HS-27A (cell line): ENCODE data around the gene RPL11.
"Not testable (repeated sequence)": the region's sequence is repeated elsewhere in the genome, so short reads cannot be mapped to it uniquely, and the experiment has no call there.

ENCODE experiments used
- DNase-seq: peaks from one replicate; pipeline ENCODE4 v3.0.0-alpha.2; 2012; ENCODE audit warnings: low read depth, missing footprints

RPL11 gene

DNA sequence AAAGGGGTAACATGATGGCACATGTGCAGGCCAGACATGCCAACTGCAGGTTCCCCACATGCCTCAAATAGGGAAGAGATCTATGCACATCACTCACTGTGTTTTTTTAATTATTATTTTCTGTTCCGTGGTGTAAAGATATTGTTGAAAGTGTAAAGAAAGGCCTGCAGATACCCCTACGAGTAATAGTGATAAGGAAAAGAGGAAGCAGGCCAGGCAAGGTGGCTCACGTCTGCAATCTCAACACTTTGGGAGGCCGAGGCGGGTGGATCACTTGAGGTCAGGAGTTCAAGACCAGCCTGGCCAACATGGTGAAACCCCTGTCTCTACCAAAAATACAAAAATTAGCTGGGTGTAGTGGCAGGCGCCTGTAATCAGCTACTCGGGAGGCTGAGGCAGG is 6.4 kb upstream of the RPL11 start:
- DNase-seq: not testable (repeated sequence)

DNA sequence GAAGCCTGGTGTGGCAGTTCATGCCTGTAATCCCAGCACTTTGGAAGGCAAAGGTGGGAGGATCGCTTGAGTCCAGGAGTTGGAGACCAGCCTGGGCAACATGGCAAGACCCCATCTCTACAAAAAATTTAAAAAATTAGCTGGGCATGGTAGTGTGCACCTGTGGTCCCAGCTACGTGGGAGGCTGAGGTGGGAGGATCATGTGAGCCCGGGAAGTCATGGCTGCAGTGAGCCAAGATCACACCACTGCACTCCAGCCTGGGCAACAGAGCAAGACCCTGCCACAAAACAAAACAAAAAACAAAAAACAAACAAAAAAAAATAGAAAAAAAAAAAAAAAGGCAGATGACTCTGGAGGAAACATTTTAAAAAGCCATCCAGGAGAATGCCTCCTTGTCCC is 3.9 kb upstream of the RPL11 start:
- not testable (repeated sequence) for DNase-seq

DNA sequence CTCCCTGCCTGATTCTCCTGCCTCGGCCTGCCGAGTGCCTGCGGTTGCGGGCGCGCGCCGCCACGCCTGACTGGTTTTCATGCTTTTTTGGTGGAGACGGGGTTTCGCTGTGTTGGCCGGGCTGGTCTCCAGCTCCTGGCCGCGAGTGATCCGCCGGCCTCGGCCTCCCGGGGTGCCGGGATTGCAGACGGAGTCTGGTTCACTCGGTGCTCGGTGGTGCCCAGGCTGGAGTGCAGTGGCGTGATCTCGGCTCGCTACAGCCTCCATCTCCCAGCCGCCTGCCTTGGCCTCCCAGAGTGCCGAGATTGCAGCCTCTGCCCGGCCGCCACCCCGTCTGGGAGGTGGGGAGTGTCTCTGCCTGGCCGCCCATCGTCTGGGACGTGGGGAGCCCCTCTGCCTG is 3.3 kb upstream of the RPL11 start:
- not testable (repeated sequence) for DNase-seq

DNA sequence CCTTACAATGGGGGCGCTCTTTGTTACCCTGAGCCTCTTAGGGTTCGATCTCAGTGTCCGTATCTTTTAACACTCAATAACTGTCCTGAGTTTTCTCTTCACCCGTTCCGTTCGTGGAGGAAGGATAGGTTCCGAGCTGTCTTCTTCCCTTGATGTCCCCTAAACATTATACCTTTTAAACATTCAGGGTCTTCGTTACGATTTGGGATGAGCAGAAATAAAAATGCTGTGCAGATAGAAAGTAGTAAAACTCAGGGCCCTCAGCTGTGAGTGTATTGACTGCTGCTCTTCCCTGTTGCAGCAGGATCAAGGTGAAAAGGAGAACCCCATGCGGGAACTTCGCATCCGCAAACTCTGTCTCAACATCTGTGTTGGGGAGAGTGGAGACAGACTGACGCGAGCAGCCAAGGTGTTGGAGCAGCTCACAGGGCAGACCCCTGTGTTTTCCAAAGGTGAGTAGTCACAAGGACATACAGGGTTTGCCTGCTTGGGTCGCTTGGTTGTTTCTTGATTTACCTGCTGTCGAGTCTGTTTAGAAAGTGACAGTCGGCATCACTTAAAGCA is 784 bp downstream of the RPL11 start:
- DNase-seq: no peak

DNA sequence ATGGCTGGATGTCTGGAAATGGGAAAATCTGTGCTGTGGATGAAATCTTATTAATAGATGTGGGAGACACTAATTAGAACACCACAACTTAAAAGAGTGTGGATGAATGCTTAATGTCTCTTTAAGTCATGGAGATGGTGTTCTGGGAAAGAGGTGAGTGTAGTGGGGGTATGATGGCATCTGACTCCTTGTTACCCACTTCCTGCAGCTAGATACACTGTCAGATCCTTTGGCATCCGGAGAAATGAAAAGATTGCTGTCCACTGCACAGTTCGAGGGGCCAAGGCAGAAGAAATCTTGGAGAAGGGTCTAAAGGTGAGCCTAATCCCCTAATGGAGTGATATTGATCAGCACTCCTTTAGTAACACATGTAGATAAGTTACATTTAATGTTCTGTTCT is 2.0 kb downstream of the RPL11 start:
- DNase-seq: no peak

DNA sequence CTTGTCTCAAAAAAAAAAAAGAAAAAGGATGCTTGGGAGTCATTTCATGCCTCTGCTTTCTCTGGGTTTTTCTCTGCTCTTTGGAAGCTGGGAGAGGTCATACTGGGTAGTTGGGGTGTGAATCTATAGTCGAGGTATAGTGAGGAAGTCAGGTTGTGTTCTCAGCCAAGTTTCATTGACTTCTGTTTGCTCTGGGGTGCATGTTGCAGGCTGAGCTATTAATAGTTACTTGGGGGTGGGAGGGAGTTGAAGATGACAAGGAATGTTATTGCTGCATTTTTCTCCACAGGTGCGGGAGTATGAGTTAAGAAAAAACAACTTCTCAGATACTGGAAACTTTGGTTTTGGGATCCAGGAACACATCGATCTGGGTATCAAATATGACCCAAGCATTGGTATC is 2.8 kb downstream of the RPL11 start:
- no peak for DNase-seq

DNA sequence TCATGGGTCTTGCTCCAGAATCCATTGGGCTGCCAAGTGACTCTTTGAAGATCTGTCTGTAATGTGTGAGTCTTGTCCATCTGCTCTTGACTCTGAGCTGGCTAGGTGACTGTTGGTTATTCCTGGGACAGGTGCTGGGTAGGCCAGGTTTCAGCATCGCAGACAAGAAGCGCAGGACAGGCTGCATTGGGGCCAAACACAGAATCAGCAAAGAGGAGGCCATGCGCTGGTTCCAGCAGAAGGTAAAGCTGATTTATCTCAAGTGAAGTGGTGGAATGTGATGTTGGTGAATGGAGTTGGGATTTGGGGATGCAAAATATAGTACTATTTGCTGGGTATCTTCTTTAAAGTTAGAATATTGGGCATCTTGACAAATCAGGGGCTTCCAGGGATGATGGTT is 4.1 kb downstream of the RPL11 start:
- no peak for DNase-seq

DNA sequence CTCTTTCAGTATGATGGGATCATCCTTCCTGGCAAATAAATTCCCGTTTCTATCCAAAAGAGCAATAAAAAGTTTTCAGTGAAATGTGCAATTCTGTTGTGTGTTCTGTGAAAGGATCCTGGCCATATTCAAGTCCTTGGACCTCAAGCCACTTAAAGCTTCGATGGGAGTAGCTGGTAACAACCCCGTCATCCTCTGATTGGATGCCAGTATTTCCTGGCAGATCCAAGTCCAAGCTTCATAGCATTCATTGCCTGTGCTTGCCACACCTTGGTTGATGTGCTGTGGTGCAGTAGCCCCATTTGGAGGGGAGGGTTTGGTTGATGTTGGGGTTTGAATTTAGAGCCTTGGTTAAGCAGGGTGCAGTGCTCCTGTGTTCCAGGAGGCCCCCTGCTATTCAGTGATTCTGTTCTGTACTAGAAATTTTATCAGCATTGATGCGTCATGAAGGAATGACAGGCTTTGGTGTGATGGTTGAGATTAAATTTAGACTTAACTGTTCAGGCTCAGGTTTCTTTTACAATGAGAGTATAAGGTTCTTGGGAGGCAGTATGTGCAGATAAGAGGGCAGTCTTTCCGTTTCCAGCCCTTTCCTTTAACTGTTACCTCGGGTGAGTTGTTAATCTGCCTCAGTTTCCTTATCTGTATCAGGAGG is 4.9 kb downstream of the RPL11 start:
- no peak for DNase-seq

DNA sequence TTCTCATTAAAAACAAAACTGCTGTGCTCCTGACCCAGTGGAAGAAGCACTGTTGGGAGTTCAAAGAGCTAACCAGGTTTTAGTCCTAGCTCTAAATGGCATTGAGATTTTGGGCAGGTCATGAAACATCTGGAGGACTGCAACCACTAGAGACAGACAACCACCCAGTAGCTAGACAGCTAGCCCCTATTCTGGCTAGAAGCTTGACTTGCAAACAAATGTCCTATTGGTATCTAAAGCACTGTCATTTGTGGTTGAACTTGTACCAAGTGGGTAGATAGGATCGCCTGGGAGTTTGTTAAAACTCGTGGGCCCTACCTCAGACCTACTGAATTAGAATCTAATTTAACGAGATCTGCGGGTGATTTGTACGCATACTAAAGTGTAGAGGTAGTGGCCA is 6.9 kb downstream of the RPL11 start:
- no peak for DNase-seq

DNA sequence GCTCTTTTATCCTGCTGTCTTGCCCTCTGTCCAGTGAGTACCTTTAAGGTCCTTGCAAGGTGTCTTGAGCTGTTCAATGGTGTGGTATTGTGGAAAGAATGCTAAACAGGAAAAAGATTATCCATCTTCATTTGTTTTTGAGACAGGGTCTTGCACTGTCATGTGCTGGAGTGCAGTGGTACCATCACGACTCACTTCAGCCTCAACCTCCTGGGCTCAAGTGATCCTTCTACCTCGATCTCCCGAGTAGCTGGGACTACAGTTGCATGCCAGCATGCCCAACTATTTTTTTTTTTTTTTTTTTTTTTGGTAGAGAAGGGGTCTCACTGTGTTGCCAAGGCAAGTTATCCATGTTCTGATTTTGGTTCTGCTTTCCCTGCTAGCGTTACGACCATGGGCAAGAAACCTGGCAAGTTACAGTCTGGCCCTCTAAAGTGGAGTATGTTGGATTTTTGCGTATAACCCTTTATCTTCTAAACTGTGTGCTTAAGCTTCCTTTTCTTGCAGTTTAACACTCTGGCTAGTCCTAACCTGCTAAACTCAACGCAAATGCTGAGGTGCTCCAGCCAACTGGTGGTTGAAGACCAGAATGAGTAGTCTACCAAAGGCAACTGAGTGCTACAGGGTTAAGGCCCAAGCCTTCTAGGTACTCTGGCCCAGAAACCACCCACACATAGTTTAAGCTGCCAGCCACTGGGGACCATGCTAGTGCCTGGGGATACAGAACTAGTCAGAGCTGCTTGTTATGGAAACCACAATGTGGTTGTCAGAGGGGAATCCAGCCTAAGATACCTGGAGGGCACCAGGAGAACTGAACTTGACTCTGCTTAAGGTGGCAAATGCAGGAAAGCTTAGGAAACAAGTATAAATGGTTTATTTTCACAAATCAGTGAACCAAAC is 7.9 kb downstream of the RPL11 start:
- DNase-seq: no peak

DNA sequence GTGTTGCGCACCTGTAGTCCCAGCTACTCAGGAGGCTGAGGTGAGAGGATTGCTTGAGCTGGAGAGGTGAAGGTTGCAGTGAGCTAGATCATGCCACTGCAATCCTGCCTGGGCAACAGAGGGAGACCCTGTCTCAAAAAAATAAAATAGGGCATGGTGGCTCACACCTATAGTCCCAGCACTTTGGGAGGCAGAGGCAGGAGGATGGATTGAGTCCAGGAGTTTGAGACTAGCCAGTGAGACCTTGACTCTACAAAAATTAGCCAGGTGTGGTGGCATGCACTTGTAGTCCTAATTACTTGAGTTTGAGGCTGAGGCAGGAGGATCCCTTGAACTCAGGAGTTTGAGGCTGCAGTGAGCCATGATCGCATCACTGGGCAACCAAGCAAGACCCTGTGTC is 9.7 kb downstream of the RPL11 start:
- DNase-seq: no peak

DNA sequence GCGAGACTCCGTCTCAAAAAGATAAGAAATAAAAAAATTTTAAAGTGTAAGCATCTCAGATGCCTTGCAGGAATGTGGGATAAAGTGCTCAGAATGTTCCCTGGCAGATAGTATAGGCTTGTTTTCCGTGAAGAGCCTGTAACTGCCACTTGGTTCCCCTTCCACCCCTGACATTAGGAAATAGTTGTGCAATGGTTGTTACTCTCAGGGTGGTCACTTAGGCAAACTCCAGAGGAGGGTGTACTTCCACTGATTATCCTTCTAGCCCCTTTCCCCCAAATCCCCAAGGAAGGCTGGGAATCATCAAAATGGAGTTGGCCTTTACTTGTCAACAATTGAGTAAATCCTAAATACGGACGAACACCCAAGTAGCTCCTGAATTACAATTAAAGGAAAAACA is 10.4 kb downstream of the RPL11 start:
- no peak for DNase-seq

DNA sequence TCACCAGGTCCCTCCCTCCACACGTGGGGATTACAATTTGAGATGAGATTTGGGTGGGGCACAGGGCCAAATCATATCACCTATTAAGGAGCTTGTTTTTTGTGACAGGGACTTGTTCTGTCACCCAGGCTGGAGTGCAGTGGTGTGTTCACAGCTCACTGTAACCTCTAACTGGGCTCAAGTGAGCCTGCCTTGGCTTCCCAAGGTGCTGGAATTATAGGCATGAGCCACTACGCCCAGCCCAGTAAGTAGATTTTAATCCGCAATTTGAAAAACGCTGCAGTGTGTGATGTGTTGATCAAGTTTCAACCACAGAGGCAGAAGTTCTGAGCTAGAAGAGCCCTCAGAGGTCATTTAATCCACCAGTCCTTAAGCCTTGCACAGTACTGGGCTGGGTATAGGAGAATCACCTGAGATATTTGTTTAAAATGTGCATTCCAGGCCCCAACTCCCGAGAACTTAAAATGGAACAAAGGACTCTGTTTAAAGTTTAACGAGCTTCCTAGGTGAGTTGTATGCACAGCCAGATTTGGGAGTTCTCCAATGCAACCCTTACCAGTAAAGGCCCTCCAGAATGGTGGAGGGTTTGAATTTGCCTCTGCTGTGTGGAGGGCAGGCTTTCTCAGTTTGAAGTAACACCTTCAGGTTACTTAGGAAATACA is 13.4 kb downstream of the RPL11 start:
- no peak for DNase-seq

DNA sequence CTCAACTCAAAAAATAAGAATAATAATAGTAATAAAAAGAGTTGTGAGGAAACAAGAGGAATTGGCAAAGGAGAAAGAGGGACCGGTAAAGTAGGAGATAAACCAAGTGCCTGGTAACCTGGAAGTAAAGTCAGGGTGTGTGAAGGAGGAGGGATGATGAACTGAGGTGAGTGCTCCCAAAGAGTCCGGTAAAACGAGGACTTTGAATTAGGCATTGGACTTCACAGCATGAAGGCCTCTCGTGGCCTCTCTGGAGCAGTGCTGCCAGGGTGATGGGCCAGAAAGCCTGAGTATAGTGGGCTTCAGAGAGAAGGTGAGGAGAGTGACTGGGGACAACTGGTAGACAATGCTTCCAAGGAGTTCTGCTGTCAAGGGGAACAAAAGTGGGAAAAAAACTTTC is 17.6 kb downstream of the RPL11 start:
- DNase-seq: no peak

DNA sequence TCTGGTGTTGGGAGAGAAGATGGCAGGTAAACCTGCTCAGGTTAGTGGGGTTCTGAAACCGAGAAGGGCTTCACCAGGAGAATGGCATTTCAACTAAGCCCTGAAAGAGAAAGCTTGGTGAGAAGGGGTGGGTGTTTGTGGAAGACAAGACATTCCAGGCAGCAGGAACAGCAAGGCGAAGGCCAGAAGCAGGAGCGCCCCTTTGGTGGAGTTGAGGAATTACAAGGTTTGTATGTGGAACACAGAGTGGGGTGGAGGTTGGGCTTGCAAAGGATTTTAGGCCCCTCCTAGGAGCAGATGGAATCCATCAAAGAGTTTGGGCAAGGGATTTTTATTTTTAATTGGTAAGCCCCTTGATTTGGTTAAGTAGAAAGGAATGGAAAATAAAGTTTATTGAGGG is 26.9 kb downstream of the RPL11 start:
- no peak for DNase-seq

DNA sequence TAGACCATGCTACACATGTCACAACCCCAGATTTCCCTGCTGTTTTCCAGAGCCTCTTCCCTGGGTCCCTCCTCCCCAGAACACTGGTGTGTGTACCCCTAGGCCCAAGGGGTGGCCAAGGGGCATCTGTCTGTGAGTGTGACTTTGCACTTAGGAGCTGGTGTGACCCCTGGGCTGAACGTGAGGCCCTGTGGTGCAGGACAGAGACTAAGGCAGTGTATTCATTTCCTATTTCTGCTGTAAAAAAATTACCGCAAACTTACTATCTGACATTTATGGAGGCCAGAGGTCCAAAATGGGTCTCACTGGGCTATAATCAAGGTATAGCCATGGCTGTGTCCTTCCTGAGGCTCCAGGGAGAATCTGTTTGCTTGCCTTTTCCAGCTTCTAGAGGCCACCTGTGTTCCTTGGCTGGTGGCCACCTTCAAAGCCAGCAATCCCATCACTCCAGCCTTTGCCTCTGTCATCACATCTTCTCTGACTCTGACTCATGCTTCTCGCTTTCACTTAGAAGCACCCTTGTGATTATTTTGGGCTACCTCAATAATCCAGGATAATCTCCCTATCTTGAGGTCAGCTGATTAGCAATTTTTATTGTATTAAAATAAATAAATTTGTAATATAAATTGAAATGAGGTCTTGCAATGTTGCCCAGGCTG is 27.7 kb downstream of the RPL11 start:
- no peak for DNase-seq

DNA sequence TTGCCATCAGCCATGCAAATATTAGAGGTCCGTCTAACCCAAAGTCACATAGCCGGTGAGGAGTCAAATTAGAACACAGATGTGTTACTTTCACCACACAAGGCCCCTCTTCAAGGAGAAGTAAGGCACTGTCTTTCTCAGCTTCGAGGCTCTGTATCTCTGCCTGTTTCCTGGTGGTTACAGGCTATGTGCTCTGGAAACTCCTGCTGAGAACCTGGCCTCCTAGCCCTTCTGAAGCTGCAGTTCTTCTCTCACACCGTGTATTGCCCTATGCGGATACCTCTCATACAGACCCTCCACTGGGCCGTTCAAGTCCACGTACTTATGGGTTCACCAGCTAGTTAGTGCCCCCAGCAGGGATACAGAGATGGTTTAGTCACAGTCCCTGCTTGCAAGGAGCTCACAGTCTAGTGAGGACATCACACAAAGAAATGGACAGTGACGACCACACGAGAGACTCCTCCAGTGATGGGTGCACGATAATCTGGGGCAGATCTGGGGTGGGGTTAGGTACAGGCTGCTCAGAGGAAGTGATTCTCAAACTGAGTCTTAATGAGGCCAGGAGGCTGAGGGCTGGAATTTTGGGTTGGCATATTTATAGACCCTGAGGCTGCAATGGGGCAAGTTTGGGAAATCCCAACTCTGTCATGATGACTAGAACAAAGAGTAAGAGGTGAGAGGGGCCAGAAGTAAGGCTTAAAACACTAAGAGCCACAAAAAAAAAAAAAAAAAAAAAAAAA is 28.8 kb downstream of the RPL11 start:
- DNase-seq: no peak

DNA sequence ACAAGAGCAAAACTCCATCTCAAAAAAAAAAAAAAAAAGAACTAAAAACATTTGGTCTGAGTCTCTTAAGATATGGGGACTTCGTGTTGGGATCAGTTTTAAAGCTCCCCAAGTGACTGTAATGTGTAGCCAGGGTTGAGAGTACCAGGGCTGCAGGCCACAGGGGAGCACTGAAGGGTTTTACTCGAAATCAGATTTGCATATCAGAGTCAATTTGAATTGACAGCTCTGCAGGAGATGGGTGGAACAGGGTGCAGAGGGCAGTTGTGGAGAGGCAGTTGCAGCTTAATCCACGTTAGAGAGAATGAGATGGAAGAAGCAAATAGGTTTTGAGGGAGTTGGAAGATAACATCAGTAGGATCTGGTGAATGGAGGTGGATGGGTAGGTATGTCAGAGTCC is 31.0 kb downstream of the RPL11 start:
- no peak for DNase-seq

DNA sequence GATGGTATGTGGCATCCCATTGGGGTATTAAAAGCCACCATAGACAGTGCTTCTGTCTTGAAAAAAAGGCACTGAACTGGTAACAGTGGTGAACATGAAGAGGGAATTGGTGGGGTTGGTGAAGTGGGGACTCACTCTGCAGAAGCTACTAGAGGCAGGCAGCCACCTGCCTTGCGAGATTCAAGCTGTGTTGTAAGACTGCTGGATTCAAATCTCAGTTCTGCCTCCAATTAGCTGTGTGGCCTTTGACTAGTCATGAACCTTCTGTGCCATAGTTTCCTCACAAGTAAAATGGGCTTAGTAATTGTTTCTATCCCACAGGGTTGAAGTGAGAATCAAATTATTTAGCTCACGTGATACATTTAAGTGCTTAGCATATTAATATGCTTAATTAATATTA is 35.1 kb downstream of the RPL11 start:
- DNase-seq: no peak

DNA sequence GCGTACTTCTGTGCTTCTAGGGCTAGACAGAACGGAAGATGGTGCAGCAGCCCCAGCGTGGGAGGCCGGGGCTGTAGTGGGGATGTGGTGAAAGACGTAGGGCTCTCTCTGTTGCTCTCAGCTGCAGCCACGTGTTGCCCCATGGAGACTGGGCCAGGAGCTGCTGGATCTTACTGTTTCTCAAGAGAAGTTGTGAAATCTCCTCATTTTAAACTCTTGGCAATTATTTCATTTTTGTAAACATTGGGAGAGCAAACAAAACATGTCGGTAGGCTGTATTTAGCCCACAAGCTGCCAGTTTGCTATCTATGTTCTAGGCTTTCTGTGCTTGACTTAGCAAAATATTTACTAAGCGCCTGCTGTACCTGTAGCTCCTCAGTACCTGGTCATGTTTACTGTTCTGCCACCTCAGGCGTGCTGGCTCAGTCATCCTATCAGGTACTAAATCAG is 35.8 kb downstream of the RPL11 start:
- no peak for DNase-seq
